ENCODE data around the gene DLST.

DNA sequence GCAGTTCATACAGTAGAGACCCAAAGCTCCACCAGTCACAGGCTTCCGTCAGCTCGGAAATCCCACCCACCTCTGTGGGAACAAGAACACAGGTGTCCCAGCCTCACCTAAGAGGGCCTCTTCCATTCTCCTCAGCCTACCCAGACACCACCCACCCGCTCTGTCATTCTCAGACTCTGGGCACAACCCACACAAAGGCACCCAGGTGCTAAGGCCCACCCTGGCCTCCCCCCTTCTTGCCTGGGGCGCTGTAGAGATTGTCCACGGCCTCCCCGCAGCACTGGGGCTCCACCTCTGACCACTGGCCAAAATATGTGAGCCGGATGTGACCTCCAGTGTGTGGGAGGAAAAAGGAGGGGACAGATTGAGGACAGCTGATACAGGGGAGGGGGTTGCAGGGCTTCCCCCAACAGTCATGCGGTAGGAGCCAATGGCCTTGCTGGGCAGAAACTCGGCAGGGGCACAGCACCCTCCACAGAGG is 27.2 kb downstream of the DLST start:
- no peak for TF ChIP-seq CTCF (IDR thresholded peaks at IDR 0.05; ENCODE audit: low read length)
- TF ChIP-seq EZH2 (IDR thresholded peaks at IDR 0.05; ENCODE audit: borderline replicate concordance, low read length): no peak

Measured in OCI-LY1 (cell line).